HFFc6 (cell line): ENCODE measurements around the gene MCF2L. TPM values are rescaled to one million over a fixed set of nuclear protein-coding genes. Genes with fewer than 3 reads are reported as not detected.

Source experiments
- DNase-seq: peaks from one replicate; pipeline ENCODE4 v3.0.0-alpha.2; 2018
- H3K27ac Mint-ChIP-seq: 2 replicates; pipeline ENCODE4 v1.8.0; 2020; ENCODE audit warnings: mild to moderate bottlenecking, mixed read lengths
- H3K27me3 Mint-ChIP-seq: 2 replicates; pipeline ENCODE4 v1.8.0; 2021; ENCODE audit warnings: mild to moderate bottlenecking, moderate library complexity, mixed read lengths; ENCODE audit not compliant: insufficient read depth
- H3K36me3 Mint-ChIP-seq: 2 replicates; pipeline ENCODE4 v1.8.0; 2021; ENCODE audit warnings: low read depth, mixed read lengths
- H3K4me1 Mint-ChIP-seq: 2 replicates; pipeline ENCODE4 v1.8.0; 2020; ENCODE audit warnings: low read depth, mixed read lengths
- H3K4me3 Mint-ChIP-seq: 2 replicates; pipeline ENCODE4 v1.8.0; 2020; ENCODE audit warnings: mild to moderate bottlenecking, moderate library complexity, mixed read lengths
- H3K9me3 Mint-ChIP-seq: 2 replicates; pipeline ENCODE4 v1.8.0; 2020; ENCODE audit warnings: mild to moderate bottlenecking, mixed read lengths
- total RNA-seq, 6 experiments: library from RNA; stranded (reverse); fragmentation: NEBNext Ultra II Directional; extraction: Animal tissue kit (Norgen Biotek cat#: 25700); gene quantifications; 2 replicates in 1 of 6; 3 replicates in 5 of 6; pipeline ENCODE4 v1.2.3, GENCODE V29; 2021
- TF ChIP-seq, protein P1 (sequence below): fragments of 200-600 bp; sonication (generic); IDR thresholded peaks from 2 replicates; pipeline ENCODE4 v1.5.0; 2021; ENCODE audit warnings: antibody characterized with exemption, mild to moderate bottlenecking

The MCF2L gene
- total RNA-seq, 6 experiments from 2014 or later = not detected

GRCh38 chr13:113148407-113148806 is 179.4 kb downstream of the MCF2L start:
- H3K9me3 Mint-ChIP-seq = no peaks in the 10 kb centered on the region

GRCh38 chr13:113148940-113149503 is 180.0 kb downstream of the MCF2L start:
- H3K27ac Mint-ChIP-seq = no peak overlapping the region
- TF ChIP-seq, protein P1, sequence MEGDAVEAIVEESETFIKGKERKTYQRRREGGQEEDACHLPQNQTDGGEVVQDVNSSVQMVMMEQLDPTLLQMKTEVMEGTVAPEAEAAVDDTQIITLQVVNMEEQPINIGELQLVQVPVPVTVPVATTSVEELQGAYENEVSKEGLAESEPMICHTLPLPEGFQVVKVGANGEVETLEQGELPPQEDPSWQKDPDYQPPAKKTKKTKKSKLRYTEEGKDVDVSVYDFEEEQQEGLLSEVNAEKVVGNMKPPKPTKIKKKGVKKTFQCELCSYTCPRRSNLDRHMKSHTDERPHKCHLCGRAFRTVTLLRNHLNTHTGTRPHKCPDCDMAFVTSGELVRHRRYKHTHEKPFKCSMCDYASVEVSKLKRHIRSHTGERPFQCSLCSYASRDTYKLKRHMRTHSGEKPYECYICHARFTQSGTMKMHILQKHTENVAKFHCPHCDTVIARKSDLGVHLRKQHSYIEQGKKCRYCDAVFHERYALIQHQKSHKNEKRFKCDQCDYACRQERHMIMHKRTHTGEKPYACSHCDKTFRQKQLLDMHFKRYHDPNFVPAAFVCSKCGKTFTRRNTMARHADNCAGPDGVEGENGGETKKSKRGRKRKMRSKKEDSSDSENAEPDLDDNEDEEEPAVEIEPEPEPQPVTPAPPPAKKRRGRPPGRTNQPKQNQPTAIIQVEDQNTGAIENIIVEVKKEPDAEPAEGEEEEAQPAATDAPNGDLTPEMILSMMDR = no peak
- H3K4me1 Mint-ChIP-seq = peaks cover 11% of the 10 kb centered on the region
- H3K36me3 Mint-ChIP-seq = no peaks in the 10 kb centered on the region; the same call in 1 of the 2 replicates
- H3K27me3 Mint-ChIP-seq = peaks cover 8% of the 10 kb centered on the region
- no peaks in the 10 kb centered on the region for H3K9me3 Mint-ChIP-seq
- no peak overlapping the region for H3K4me3 Mint-ChIP-seq
- no peak for DNase-seq

More at GRCh38 chr13:113148407-113148806, 179.4 kb downstream of the MCF2L start:
- peaks cover 8% of the 10 kb centered on the region for H3K27me3 Mint-ChIP-seq
- no peak for DNase-seq
- H3K27ac Mint-ChIP-seq = no peak overlapping the region
- TF ChIP-seq, protein P1 = no peak
- H3K4me3 Mint-ChIP-seq = no peak overlapping the region
- H3K4me1 Mint-ChIP-seq = peaks cover 11% of the 10 kb centered on the region
- H3K36me3 Mint-ChIP-seq = no peaks in the 10 kb centered on the region; the same call in 1 of the 2 replicates

Other genes starting within 250 kb of the MCF2L start
- gene F7, start 136.6 kb downstream of the MCF2L start, total RNA-seq = not detected
- gene F10, start 153.6 kb downstream of the MCF2L start, total RNA-seq = 10 to 100 TPM; 10.2 to 21.3 (median 10.8) TPM
- gene PROZ, start 189.4 kb downstream of the MCF2L start, total RNA-seq = not detected
- 10 to 100 TPM; 59.1 to 72.5 (median 68.3) TPM for gene PCID2, start 239.5 kb downstream of the MCF2L start, total RNA-seq
- 100 to 1,000 TPM in 2 of 6 experiments, 10 to 100 TPM in 4; 90.5 to 104 (median 97.0) TPM for gene CUL4A, start 240.4 kb downstream of the MCF2L start, total RNA-seq